ENCODE measurements around the gene DNASE1L2.

DNA sequence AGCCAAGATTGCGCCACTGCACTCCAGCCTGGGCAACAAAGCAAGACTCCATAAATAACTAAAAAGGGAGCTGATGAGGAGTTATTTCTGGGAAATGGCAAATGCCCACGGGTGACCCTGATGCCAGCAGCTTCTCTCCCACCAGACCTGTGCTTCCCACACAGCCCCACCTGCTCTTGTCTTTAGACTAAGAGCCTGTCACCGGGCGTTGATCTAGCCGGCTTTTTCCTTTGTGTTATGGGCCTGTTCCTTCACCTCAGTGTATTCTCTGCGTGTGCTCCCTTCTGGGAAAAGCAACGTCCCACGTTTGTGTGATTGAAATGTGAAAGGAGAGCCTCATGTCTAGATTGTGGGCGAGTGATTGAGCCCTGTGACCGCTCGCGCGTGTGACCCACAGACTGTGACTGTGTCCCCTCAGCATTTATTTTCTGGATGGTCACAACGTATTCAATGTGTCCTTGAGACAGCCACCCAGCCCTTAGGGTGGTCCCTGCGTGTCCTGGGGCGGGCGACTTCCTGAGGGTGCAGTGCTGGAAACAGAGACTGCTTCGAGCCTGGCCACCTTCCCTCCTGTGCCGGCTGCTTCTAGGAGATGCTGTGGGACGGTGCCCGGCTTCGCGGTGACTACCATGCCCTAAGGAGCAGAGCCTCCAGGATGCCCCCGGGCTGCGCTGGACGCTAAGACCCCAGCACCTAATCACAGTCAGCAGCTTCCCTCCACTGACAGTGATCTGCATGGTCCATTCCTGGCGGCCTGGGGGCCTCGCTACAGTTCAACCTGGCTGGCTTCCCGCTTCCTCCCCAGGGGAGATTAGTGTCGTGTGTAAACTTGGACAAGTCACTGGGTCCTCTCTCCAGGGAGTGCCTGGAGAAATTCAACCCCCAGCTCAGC lies 39.5 kb downstream of the DNASE1L2 start:
- TF ChIP-seq POLR2A (IDR thresholded peaks at IDR 0.05; ENCODE audit: low read depth, low read length) (no peak), POLR2AphosphoS5 (IDR thresholded peaks at IDR 0.05; ENCODE audit: low read depth, low read length) (no peak), TAF1 (IDR thresholded peaks at IDR 0.05; ENCODE audit: borderline replicate concordance, low read depth, low read length) (no peak)
